GM19239 (cell line): Measurements from ENCODE around the gene FAXDC2.

Experiments
- DNase-seq: peaks from one replicate; pipeline ENCODE4 v3.0.0; 2011; ENCODE audit warnings: low spot score; ENCODE audit not compliant: insufficient read length
- FAIRE-seq: peaks from 2 replicates; lab custom pipeline; 2011; peaks lifted over from hg19 to GRCh38; lab: Jason Lieb, UNC

The FAXDC2 gene

DNA sequence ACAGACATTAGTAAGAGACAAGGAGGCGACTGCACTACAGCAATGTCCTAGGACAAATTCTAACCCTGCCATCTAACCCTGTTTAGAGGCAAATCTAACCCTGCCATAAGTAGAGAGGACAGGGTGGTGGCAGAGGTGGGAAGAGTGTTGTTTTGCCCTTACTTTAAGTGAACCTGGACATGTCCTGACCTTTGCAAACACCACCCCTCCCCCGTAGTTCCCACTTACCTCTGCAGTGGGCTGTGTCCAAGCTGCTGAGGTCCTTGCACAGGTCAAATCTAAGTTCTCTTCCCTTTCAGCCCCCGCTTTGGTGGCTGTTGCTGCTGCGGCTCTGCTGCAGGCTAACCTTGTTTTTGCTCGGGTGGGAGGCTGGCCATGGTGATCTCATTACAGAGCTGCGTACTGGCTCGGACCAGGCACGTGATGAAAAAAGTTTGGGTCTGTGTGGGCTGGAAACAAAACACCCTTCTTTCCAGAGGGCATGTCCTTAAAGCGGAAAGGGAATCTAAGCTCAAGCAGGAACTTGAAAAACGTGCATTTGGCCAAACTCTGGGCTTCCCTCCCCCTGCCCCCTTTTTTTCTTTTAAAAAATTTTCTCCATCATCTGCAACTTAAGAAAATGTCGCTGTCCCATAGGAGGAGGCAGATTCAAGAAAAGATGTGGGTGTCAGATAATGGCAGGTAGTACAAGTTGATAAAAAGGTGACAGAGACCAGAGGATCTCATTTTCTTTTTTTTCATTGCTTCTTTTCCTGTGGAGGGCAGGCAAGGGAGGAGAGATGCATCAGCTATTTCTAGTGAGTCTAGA, at the start of gene FAXDC2:
FAXDC2 (minus strand) TSS at position 349 of the 808 bp plus-strand sequence. CDS start 12,425 bp downstream, outside the sequence.
- DNase-seq = no peak
- FAIRE-seq = no peak

DNA sequence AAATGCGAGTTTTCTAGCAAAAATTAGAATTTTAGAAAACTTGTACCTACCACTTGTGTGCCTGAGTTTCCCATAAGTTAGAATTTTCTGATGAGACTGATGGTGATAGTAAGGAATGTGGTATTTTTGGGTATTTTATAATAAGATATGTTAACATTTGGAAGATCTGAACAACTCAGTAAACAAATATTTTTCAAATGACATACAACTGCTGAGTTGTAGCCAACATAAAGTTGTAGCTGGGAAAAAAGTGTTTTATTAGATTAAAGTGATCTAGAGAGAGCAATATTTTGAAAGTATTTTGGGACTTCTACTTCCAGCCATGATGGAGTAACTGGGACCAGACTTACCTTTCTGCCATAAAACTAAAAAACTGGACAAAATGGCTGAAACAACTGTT, 49.7 kb upstream of the FAXDC2 start:
- DNase-seq = no peak
- no peak for FAIRE-seq

DNA sequence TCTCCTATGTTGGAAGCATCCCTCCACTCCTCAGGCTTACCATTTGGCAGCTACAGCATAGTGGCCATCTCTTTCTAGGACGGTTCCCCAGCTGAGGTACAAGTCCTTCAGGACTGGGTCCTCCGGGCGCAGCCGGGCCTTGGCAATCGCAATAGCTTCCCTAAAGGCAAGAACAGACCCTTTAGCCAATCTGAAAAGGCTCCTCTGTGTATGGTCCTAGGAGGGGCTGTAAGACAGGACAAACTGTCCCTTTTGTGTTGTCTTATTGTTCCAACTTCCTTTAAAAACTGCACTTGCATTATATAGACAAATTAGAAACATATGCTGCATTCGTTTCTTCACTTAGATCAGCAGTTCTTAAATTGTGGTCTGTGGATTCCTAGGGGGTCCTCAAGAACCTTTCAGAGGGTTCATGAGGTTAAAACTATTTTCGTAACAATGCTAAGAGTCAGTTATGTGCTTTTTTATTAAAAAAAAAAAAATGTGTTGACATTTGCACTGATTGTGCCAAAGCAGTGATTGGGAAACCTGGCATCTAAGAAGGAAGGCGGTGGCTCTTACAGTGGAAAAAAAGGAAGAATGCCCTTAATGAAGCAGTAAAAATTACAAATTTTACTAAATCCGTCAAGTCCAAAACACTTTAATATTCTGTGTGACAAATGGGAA, 48.9 kb upstream of the FAXDC2 start:
- DNase-seq = no peak
- no peak for FAIRE-seq

GRCh38 chr5:154898210-154898609, 47.8 kb upstream of the FAXDC2 start:
- DNase-seq = no peak
- no peak for FAIRE-seq

DNA sequence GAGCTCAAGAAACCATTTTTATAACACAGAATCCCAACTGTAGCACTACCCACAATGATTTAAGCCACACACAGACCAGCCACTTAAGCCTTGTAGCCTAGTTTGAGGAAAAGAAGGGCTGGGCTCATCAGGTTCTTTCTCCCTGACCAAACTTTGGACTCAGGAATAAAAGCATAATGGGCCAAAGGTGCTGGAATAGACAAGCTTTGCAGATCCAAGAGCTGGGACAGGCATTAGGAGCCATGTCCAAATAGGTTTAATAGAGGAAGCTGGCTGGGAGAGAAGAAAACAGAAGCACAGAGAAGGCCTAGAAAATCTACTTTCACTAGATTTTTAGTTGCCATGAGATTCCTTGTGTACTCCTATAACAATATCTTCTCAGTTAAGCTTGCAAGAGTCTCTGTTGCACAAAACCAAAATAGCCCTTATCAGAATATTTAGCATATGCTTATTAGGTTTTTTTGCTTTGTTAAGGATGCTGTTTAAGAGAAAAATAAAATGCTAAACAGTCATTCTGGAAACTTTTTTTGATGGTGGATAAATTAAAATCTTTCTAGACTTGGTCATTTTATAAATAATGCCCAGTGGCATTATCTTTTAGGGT, 46.3 kb upstream of the FAXDC2 start:
- DNase-seq (no peak), FAIRE-seq (no peak)

GRCh38 chr5:154895606-154896561, 45.5 kb upstream of the FAXDC2 start:
- no peak for FAIRE-seq
- no peak for DNase-seq

- DNase-seq (no peak), FAIRE-seq (no peak)
Observed at GRCh38 chr5:154893381-154893780, 43.0 kb upstream of the FAXDC2 start.

DNA sequence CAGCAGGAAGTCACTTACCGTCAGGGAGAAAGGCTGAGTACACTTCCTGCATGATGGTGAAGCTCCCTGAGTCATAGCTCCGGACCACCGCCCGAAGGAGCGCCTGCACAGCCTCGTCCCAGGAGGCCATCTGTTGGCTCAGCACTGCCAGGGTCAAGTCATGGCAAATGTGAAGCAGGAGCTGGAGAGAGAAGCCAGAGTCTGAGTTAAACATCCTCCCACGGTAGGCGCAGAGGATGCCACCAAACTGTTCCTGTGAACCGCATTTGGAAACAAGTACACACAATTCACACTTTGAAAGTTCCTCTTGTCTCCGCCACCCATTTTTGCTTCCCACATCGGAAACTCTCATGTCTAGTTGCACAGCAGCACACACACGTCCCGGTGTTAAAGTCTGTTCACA, 42.0 kb upstream of the FAXDC2 start:
- FAIRE-seq (no peak), DNase-seq (no peak)

GRCh38 chr5:154885439-154885838, 35.0 kb upstream of the FAXDC2 start:
- no peak for DNase-seq
- FAIRE-seq = no peak

DNA sequence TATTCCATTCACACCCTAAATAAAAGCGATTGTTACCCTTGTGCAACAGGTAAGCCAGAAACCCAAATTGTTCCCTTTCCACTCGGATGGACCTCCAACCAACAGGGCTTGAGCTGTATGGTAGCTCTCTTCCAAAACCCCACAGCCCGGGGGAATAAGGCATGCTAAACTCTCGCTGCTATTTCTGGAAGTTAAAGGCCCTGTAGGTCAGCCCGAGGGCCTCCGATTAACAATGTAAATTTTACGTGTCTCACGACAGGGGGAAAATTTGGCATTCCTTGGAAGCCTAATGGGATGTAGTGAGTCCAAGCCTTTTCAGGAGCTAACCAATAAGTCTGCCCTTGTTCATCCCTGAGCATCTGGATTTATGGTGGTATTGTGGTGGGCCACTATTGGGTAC, 34.0 kb upstream of the FAXDC2 start:
- DNase-seq (no peak), FAIRE-seq (no peak)

DNA sequence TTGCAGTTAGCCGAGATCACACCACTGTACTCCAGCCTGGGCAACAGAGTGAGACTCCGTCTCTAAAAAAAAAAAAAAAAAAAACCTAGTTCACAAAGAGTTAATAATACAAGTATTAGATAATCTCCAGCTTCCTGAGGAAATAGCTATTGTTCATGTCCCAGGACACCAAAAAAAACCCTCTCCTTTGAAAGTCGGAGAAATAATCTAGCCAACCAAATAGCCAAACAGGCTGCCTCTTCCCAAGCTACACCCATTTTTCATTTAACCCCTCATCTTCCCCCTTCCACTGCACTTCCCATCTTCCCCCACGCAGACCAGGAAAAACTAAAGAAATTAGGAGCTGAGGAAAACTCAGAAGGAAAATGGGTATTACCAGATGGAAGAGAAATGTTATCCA, 31.6 kb upstream of the FAXDC2 start:
- DNase-seq (no peak), FAIRE-seq (no peak)

- DNase-seq = no peak
- no peak for FAIRE-seq
Observed at GRCh38 chr5:154878642-154879335, 28.4 kb upstream of the FAXDC2 start.

DNA sequence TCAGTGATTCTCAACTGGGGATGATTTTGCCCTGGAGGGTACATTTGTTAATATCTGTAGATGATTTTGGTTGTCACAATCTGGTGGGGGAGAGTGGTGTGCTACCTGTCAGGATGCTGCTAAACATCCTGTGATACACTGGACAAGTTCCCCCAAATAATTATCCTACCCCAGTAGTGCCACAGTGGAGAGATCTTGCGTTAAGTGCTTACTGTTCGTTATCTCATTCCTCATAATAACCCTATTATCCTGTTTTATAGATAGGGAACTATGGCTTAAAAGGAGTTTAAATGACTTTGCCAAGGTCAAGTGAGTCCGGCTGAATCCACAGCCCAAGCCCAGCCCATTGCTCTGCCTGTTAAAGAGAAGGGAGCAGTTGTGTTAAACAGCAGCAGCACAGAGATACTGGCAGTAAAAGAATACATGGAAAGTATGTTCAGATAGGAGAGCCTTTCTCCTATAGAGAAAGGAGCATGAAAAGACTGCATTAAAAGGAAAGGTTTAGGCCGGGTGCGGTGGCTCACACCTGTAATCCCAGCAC, 23.5 kb upstream of the FAXDC2 start:
- DNase-seq (no peak), FAIRE-seq (no peak)

DNA sequence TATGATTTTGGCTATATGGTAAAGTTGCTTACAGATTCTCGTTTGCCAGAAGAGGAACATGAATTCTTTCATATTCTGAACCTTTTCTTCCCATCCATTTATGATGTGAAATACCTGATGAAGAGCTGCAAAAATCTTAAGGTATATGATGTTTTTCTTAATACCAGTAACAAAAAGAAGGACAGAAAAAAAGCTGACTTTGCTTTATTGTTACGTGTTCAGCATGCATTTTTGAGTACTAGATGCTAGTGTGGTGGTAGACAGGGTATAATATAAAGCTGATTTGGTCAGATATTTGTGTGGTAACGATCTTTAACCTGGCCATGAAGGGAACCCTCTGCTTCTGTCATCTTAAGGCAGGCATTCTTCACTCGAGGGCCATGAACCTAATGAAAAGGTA, 21.3 kb upstream of the FAXDC2 start:
- DNase-seq (no peak), FAIRE-seq (no peak)

- FAIRE-seq (no peak), DNase-seq (no peak)
Observed at GRCh38 chr5:154868702-154869101, 18.3 kb upstream of the FAXDC2 start.

GRCh38 chr5:154866841-154867240, 16.4 kb upstream of the FAXDC2 start:
- DNase-seq = no peak

DNA sequence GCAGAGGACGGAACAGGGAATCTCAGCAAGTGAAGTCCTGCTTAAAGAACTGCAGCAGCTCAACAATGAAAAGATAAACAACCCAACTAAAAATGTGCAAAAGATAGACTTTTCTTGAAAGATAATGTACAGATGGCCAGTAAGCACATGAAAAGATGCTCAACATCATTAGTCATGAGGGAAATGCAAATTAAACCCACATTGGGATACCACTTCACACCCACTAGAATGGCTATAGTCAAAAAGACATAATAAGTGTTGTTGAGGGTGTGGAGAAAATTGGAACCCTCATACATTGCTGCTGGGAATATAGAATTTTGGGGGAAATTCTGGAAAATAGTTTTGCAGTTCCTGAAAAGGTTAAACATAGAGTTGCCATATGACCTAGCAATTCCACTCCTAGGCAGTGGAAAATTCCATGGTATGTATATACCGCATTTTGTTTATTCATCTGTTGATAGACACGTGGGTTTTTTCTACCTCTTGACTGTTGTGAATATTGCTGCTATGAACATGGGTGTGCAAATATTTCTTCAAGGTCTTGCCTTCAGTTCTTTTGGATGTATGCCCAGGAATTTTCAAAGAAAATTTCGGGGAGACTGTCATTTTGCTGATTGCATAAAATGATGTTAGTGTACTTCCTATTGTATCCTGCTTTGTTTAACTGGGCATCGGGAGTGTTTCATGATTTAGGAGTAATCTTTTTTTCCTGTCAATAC, 15.2 kb upstream of the FAXDC2 start:
- FAIRE-seq (no peak), DNase-seq (no peak)

More at GRCh38 chr5:154866841-154867240, 16.4 kb upstream of the FAXDC2 start:
- no peak for FAIRE-seq

GRCh38 chr5:154863291-154864080, 13.1 kb upstream of the FAXDC2 start:
- FAIRE-seq (no peak), DNase-seq (no peak)
